GM23248 (cell line): Measurements from ENCODE around the gene PSME3IP1.

ENCODE experiments used
- EZH2 ChIP-seq: fragments of 200-600 bp; sonication (generic); IDR thresholded peaks from 2 replicates; pipeline ENCODE4 v1.6.1; 2018; ENCODE audit warnings: antibody characterized with exemption, mild to moderate bottlenecking; ENCODE audit not compliant: insufficient read depth, poor library complexity, severe bottlenecking
- EZH2phosphoT487 ChIP-seq: fragments of 200-600 bp; sonication (generic); IDR thresholded peaks from 2 replicates; pipeline ENCODE4 v1.6.1; 2018; ENCODE audit warnings: antibody characterized with exemption, moderate library complexity, mild to moderate bottlenecking, low read depth; ENCODE audit not compliant: insufficient read depth

- TF ChIP-seq EZH2 (no peak), EZH2phosphoT487 (no peak)
Observed at GRCh38 chr16:57131351-57131970, 54.4 kb downstream of the PSME3IP1 start.
